UCSD-AML1 (cell line): Measurements from ENCODE around the gene ATP10B.

ENCODE experiments used
- DNase-seq: peaks from one replicate; lab custom pipeline; 2025; ENCODE audit not compliant: unreplicated experiment; lab: John Stamatoyannopoulos, UW

Gene ATP10B

DNA sequence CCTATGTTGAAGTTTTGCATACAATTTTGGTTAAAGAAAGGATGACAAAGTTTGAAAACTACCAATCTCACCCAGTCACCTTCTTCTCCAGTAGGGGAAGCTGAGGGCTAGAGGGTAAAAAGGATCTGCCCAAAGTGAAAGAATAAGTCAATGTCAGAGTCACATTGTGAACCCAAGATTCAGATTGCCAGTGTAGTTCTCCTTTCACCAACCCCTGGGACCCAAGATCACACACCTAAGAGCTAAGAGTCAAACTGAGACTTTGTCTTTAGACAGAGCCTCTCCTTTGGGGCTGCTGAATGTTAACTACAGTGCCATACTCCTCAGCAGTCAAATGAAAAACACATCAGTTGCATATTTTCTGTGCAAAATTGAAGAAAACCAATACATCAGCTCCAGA lies 210.6 kb downstream of the ATP10B start:
- DNase-seq, result no peak

DNA sequence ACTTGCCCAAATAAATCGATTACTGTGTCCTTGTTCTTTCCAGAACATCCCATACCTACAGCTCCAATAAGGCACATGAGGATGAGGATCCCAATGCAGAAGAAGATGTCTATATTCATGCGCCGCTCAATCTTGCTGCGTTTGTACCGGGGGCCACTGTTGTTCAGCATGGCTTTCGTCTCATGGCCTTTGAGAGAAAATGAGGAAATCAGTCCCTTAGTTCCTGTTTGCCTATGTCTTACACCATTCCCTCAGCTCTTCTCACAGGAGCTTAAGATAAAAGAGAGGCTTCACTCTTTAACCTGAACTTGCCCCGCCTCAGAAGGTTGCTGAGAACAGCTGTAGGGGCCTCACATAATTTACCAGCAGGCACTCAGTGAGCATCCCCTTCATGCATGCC lies 211.6 kb downstream of the ATP10B start:
- DNase-seq, result no peak

- DNase-seq, result no peak
Measured at GRCh38 chr5:160638161-160638742, 213.8 kb downstream of the ATP10B start.

DNA sequence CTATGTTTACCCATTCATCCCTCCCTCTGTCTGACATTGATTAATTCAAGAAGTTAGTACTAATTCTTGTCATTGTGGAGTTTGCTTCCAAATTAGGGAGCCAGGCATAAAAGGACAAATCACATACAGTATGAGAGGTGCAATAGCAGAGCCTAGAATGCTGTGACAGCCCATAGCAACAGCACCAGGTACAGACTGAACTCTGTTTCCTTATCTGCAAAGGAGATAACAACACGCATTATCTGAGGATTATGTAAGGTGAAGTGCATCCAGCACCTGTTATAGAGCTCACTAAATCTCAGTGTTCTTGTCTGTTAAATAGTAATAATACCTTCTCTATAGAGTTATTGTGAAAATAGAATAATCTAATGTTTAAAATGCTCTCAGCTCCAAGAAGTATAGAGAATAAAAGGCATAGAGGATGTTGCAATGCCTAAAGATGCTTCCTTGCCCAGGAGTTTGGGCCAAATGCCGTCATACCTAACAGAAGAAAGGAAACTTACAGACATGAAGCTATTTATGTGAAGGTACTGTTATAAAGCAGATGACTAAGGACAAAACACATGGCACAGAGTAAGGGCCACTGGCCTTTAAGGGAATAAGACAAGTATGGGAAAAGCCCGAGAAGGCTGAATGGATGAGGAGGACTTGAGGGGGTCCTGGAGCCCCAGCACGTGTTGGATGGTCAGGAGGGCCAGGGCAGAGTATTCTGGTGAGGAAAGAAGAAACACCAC lies 214.5 kb downstream of the ATP10B start:
- no peak for DNase-seq

DNA sequence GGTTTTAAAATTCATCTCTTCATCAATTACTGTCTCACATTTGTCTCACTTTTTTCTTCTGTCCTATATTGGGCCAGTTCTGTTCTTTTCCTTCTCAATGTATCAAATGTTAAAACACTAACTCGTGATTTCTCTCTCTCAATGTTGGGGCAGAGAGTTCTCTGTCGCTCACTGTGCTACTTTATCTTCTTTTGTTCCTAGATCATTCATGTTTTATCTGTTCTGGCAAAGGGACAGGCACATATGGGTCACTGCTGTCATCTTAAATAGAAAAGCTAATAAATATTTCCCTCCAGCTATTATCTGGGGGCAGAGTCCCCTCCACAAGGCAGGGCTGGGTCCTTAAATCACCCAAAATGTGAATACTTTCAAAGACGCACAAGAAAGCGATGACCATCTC lies 216.3 kb downstream of the ATP10B start:
- DNase-seq, result no peak

DNA sequence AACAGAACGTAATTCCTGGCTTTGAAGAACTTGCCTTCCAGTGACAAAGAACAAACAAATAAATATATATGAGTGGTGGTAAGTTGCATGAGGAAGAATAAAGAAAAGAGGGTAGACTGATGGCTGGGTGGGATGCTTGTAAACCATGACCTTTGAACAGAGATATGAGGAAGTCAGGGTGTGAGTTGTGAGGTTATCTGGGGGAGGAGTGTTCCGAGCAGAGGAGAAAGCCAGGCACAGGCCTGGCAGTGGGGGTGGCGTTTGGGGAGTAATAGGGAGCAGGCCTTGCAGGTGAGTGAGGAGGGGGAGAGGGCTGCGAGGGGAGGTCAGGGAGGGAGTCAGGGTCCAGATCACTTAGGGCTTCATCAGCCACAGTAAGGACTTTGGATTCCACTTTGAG lies 217.0 kb downstream of the ATP10B start:
- DNase-seq, result no peak

GRCh38 chr5:160629003-160629402 lies 223.0 kb downstream of the ATP10B start:
- DNase-seq, result no peak

- no peak for DNase-seq
Measured at GRCh38 chr5:160628619-160628968, 223.4 kb downstream of the ATP10B start.

GRCh38 chr5:160627921-160628618 lies 223.9 kb downstream of the ATP10B start:
- no peak for DNase-seq

DNA sequence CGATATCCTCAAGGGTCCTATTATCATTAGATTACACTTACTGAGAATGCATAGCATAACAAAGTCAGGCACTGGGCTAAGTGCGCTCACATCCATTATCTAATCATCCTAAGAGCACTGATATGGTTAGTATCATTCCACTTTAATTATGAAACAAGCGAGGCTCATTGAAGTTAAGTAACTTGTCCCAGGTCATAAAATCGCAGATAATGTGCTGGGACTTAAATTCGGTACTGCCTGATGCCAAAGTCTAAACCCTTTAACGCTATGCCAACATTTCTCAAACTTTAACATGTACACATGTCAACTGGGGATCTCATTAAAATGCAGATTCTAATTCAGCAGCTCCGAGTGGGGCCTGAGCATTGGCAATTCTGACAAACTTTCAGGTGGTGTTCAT lies 225.7 kb downstream of the ATP10B start:
- no peak for DNase-seq

- no peak for DNase-seq
Measured at GRCh38 chr5:160621526-160621925, 230.5 kb downstream of the ATP10B start.

- no peak for DNase-seq
Measured at GRCh38 chr5:160620401-160620800, 231.6 kb downstream of the ATP10B start.

- no peak for DNase-seq
Measured at GRCh38 chr5:160619381-160619780, 232.6 kb downstream of the ATP10B start.

DNA sequence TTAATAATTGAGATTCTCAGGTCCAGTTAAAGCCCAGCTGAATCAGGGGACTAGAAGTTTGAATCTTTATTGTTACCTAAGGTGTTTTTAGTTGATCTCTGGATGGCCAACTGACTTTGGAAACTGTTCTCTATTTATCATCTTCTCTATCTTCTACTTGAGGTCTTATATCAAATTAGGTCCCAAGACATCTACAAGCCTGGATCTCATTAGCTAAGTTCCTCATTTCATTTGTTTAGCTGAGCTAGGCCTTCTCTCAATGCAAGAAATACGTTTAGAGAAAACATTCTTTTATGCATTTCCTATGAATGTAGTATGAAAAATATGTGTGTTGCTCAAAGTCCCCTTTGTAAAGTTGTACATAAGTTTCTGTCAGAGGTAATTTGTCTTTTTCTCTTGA lies 233.7 kb downstream of the ATP10B start:
- no peak for DNase-seq

- DNase-seq, result no peak
Measured at GRCh38 chr5:160616712-160617497, 235.1 kb downstream of the ATP10B start.

- no peak for DNase-seq
Measured at GRCh38 chr5:160614136-160614535, 237.9 kb downstream of the ATP10B start.

GRCh38 chr5:160605266-160605665 lies 246.7 kb downstream of the ATP10B start:
- no peak for DNase-seq

DNA sequence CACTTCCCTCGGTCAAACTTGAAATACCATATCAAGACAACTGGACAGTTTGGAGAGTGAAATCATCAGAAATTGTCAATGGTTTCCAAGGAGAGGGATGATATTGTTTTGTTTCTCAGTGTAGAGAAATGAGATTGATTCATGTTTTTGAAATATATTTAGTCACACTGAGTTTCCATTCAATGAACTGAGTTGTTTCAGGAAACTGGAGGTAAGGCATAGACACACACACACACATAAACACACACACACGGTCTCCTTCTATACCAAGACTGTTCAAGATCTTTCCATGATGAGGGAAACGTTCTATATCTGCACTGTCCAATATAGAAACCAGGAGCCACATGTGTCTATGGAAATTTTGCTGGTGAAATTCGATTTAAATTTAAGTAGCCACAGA lies 247.5 kb downstream of the ATP10B start:
- DNase-seq, result no peak

GRCh38 chr5:160602744-160603143 lies 249.3 kb downstream of the ATP10B start:
- no peak for DNase-seq

GRCh38 chr5:160601046-160601445 lies 251.0 kb downstream of the ATP10B start:
- DNase-seq, result no peak

DNA sequence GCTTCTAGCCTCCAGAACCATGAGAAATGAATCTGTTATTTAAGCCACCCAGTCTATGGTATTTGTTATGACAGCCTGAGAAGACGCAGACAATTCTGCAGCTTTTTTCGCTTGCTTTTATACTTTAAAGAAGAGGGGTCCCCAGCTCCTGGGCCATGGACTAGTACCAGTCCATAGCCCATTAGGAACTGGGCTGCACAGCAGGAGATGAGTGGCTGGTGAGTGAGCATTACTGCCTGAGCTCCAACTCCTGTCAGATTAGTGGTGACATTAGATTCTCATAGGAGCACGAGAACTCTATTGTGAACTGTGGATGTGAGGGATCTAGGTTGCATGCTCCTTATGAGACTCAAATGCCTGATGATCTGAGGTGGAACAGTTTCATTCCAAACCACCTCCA lies 278.7 kb downstream of the ATP10B start:
- DNase-seq, result no peak
